BJ (cell line): ENCODE data around the gene HPGDS. TPM values are rescaled to one million over a fixed set of nuclear protein-coding genes. Genes with fewer than 3 reads are reported as not detected.
"Not testable (repeated sequence)": the region's sequence is repeated elsewhere in the genome, so short reads cannot be mapped to it uniquely, and the experiment has no call there.

Experiments used
- CTCF ChIA-PET: fragments of 350-600 bp; formaldehyde crosslinking; extraction: SDS; loops from one replicate; lab custom pipeline; 2021; ENCODE audit warnings: antibody characterized with exemption, inconsistent platforms; lab: Yijun Ruan, JAX
- POLR2A ChIA-PET: fragments of 300-600 bp; sonication (Branson Sonifier 250); formaldehyde crosslinking; extraction: SDS; loops from one replicate; lab custom pipeline; 2021; ENCODE audit warnings: antibody characterized with exemption; lab: Charles Lee
- DNase-seq: peaks from one replicate; pipeline ENCODE4 v3.0.0-alpha.2; 2011; ENCODE audit warnings: low read depth
- H3K27me3 ChIP-seq: 2 replicates; pipeline ENCODE4 v1.6.0; 2011; ENCODE audit warnings: low read length; ENCODE audit not compliant: control insufficient read depth, insufficient read depth
- H3K36me3 ChIP-seq: 2 replicates; pipeline ENCODE4 v1.5.1; 2011; ENCODE audit warnings: low read length; ENCODE audit not compliant: control insufficient read depth, insufficient read depth
- H3K4me3 ChIP-seq: 2 replicates; pipeline ENCODE4 v1.5.1; 2011; ENCODE audit warnings: low read depth, mild to moderate bottlenecking, control low read depth, low read length
- CTCF ChIP-seq: IDR thresholded peaks from 2 replicates; pipeline ENCODE4 v1.5.1; 2011; ENCODE audit warnings: low read depth, mild to moderate bottlenecking, control low read depth, inconsistent platforms, low read length, moderate library complexity; ENCODE audit not compliant: insufficient read depth
- polyA minus RNA-seq: library from RNA; depleted of rRNA, polyadenylated mRNA; stranded (reverse); fragments of >200 nt; gene quantifications from 2 replicates; pipeline ENCODE4 v1.2.3, GENCODE V29; 2011; rRNA and poly(A)+ RNA removed
- polyA plus RNA-seq: library from polyadenylated mRNA; depleted of rRNA; stranded (reverse); fragments of >200 nt; gene quantifications from 2 replicates; pipeline ENCODE4 v1.2.3, GENCODE V29; 2011; rRNA removed

HPGDS gene
- polyA plus RNA-seq = not detected in 2 replicates
- polyA minus RNA-seq = not detected in 2 replicates

- POLR2A ChIA-PET = no interaction called here
- no peak within 1 kb of the TSS for H3K4me3 ChIP-seq
Observed at GRCh38 chr4:94342694-94343093, at the start of gene HPGDS. TSS of gene HPGDS (minus strand) at chr4:94342836. CDS start at chr4:94334629, 8,207 bp downstream.

GRCh38 chr4:94390804-94391410 is 48.3 kb upstream of the HPGDS start:
- DNase-seq = no peak
- peak; percentile 49 for TF ChIP-seq CTCF
- ChIA-PET POLR2A (no interaction called here), CTCF (interaction anchor here (0.6 to 1.0 kb wide), 4 partner anchors 20 to 599 kb away, joined by 3 to 4 read pairs (median 3); no protein-coding TSS in a partner anchor)
- H3K4me3 ChIP-seq = no peak overlapping the region
- H3K36me3 ChIP-seq = no peaks in the 10 kb centered on the region
- peaks cover 2% of the 10 kb centered on the region for H3K27me3 ChIP-seq

More at GRCh38 chr4:94342694-94343093, at the start of gene HPGDS:
- CTCF ChIA-PET = interaction anchor here (1.5 kb wide), 1 partner anchor 16 kb away, joined by 3 read pairs; no protein-coding TSS in a partner anchor
- Histone ChIP-seq H3K36me3 (no peaks in the 10 kb centered on the region), H3K27me3 (0 out of 2 replicates have a peak, but pooled peaks cover 4% of the 10 kb centered on the region)
- DNase-seq = no peak
- no peak for TF ChIP-seq CTCF

- H3K36me3 ChIP-seq = no peaks in the 10 kb centered on the region
- H3K27me3 ChIP-seq = peaks cover 2% of the 10 kb centered on the region
- ChIA-PET POLR2A (no interaction called here), CTCF (interaction anchor here (0.8 to 1.1 kb wide), 3 partner anchors 11 to 84 kb away, joined by 3 to 4 read pairs (median 3); no protein-coding TSS in a partner anchor)
- no peak for TF ChIP-seq CTCF
- no peak for DNase-seq
- H3K4me3 ChIP-seq = no peak overlapping the region
Observed at GRCh38 chr4:94389595-94390267, 47.1 kb upstream of the HPGDS start.

GRCh38 chr4:94387965-94388364 is 45.3 kb upstream of the HPGDS start:
- CTCF ChIA-PET = not testable (repeated sequence)

GRCh38 chr4:94385452-94385851 is 42.8 kb upstream of the HPGDS start:
- POLR2A ChIA-PET, DNase-seq, H3K36me3 ChIP-seq, H3K27me3 ChIP-seq, CTCF ChIA-PET, H3K4me3 ChIP-seq: not testable (repeated sequence)

More at GRCh38 chr4:94387965-94388364, 45.3 kb upstream of the HPGDS start:
- H3K4me3 ChIP-seq, H3K27me3 ChIP-seq, H3K36me3 ChIP-seq, POLR2A ChIA-PET, DNase-seq: not testable (repeated sequence)

GRCh38 chr4:94382891-94383290 is 40.3 kb upstream of the HPGDS start:
- DNase-seq, POLR2A ChIA-PET, H3K4me3 ChIP-seq, H3K27me3 ChIP-seq, H3K36me3 ChIP-seq: not testable (repeated sequence)
- CTCF ChIA-PET = interaction anchor here (0.8 kb wide), 1 partner anchor 16 kb away, joined by 4 read pairs; no protein-coding TSS in a partner anchor
